Gastroesophageal sphincter (tissue), 4 donors: ENCODE measurements around the gene PIK3IP1. TPM values are rescaled to one million over a fixed set of nuclear protein-coding genes. Genes with fewer than 3 reads are reported as not detected.

Experiments used
- ATAC-seq: fragments of 150-250 bp; one replicate; pipeline ENCODE4 v1.9.1; 2016; ENCODE audit warnings: mild to moderate bottlenecking, moderate library complexity
- H3K27ac ChIP-seq, 4 donors: fragments of 200-600 bp; sonication (generic) in 3 of 4; 1 replicate in 3 of 4; 2 replicates in 1 of 4; pipeline ENCODE4 v1.5.1; 2016 to 2019
- H3K27me3 ChIP-seq: fragments of 200-600 bp; sonication (generic); one replicate; pipeline ENCODE4 v1.5.1; 2019
- H3K36me3 ChIP-seq, 2 donors: fragments of 200-600 bp; sonication (generic); one replicate each; pipeline ENCODE4 v1.5.1; 2019; ENCODE audit warnings: control low read depth in 1 of 2
- H3K4me1 ChIP-seq, 3 donors: fragments of 200-600 bp; sonication (generic); 1 replicate in 2 of 3; 2 replicates in 1 of 3; pipeline ENCODE4 v1.5.1; 2016 to 2019; ENCODE audit warnings: control low read depth in 2 of 3
- H3K4me3 ChIP-seq, 2 donors: fragments of 200-600 bp; sonication (generic); one replicate each; pipeline ENCODE4 v1.5.1; 2019; ENCODE audit warnings: mild to moderate bottlenecking in 1 of 2, moderate library complexity in 1 of 2
- H3K9me3 ChIP-seq, 3 donors: fragments of 200-600 bp; sonication (generic); one replicate each; pipeline ENCODE4 v1.5.1; 2017 to 2019; ENCODE audit warnings: control low read depth in 2 of 3
- CTCF ChIP-seq, 4 experiments: fragments of 200-600 bp in 2 of 4; fragments of 450-650 bp in 2 of 4; sonication (generic) in 1 of 4; IDR thresholded peaks; one replicate each; pipeline ENCODE4 v1.5.1; 2017 to 2019; ENCODE audit warnings: antibody characterized with exemption in 4 of 4, mild to moderate bottlenecking in 2 of 4, moderate library complexity in 2 of 4
- EP300 ChIP-seq: sonication (generic); formaldehyde crosslinking; IDR thresholded peaks from one replicate; pipeline ENCODE4 v1.6.1; 2017; ENCODE audit warnings: antibody characterized with exemption, mild to moderate bottlenecking
- POLR2A ChIP-seq, 2 donors: fragments of 450-650 bp; IDR thresholded peaks; one replicate each; pipeline ENCODE4 v1.6.1; 2017; ENCODE audit warnings: antibody characterized with exemption in 2 of 2, mild to moderate bottlenecking in 2 of 2, moderate library complexity in 1 of 2
- POLR2AphosphoS5 ChIP-seq: sonication (generic); formaldehyde crosslinking; IDR thresholded peaks from one replicate; pipeline ENCODE4 v1.6.1; 2017; ENCODE audit warnings: antibody characterized with exemption
- WGBS, 2 donors: methylation state at CpG; one replicate each; pipeline ENCODE4 v1.1.5; 2018; ENCODE audit warnings: low coverage in 1 of 2; 5-methylcytosine and 5-hydroxymethylcytosine counted together
- total RNA-seq, 4 donors: library from RNA; depleted of rRNA; stranded (reverse); fragments of >200 nt; gene quantifications; one replicate each; pipeline ENCODE4 v1.1.0, GENCODE V29; 2016

PIK3IP1 gene
- total RNA-seq, 4 donors from 2014 or later = 28.8 to 53.7 (median 37.8) TPM

GRCh38 chr22:31295831-31296657 lies 3.8 kb upstream of the PIK3IP1 start:
- peak; percentile 59 for ATAC-seq
- no peak overlapping the region for H3K4me3 ChIP-seq
- H3K36me3 ChIP-seq = no peaks in the 10 kb centered on the region
- no peaks in the 10 kb centered on the region for H3K27me3 ChIP-seq
- no peaks in the 10 kb centered on the region for H3K9me3 ChIP-seq
- TF ChIP-seq POLR2AphosphoS5 (peak; percentile 37), EP300 (no peak)
- H3K4me1 ChIP-seq = peaks cover 5 to 47% (median 24%) of the 10 kb centered on the region in 3 donors
- WGBS, 2 donors = 43 to 46% methylated on average over 5 of the region's 5 CpGs
- H3K27ac ChIP-seq = peak overlapping the region; percentile 62 to 83 (median 74)

GRCh38 chr22:31295360-31295759 lies 3.1 kb upstream of the PIK3IP1 start:
- 78% methylated on average over 3 of the region's 3 CpGs for WGBS, 2 donors
- TF ChIP-seq EP300 = no peak
- Histone ChIP-seq H3K4me1 (peaks cover 5 to 48% (median 24%) of the 10 kb centered on the region in 3 donors), H3K27me3 (no peaks in the 10 kb centered on the region), H3K27ac (peak overlapping the region; percentile 62 to 83 (median 74)), H3K9me3 (no peaks in the 10 kb centered on the region), H3K36me3 (no peaks in the 10 kb centered on the region), H3K4me3 (no peak overlapping the region)
- ATAC-seq = no peak

- TF ChIP-seq POLR2A (IDR thresholded peaks at IDR 0.05) = no peak
- no peak for TF ChIP-seq EP300
- no peak for TF ChIP-seq POLR2AphosphoS5
- TF ChIP-seq CTCF (IDR thresholded peaks at IDR 0.05) = no peak
- Histone ChIP-seq H3K9me3 (no peaks in the 10 kb centered on the region), H3K27me3 (no peaks in the 10 kb centered on the region), H3K4me1 (peaks cover 5 to 77% (median 31%) of the 10 kb centered on the region in 3 donors), H3K27ac (peak overlapping the region; percentile 93 to 99 (median 98)), H3K36me3 (peaks cover 0 to 29% of the 10 kb centered on the region in 2 donors), H3K4me3 (peak overlapping the region; percentile 53 to 86)
- ATAC-seq = no peak
- 0% methylated on average over 4 to 8 of the region's 20 CpGs for WGBS, 2 donors
Observed at GRCh38 chr22:31291481-31292235, 630 bp downstream of the PIK3IP1 start.

GRCh38 chr22:31290494-31291471 lies 1.5 kb downstream of the PIK3IP1 start:
- Histone ChIP-seq H3K36me3 (peaks cover 0 to 38% of the 10 kb centered on the region in 2 donors), H3K27me3 (no peaks in the 10 kb centered on the region), H3K4me3 (peak overlapping the region; percentile 53 to 86), H3K27ac (peak overlapping the region; percentile 93 to 99 (median 98)), H3K9me3 (no peaks in the 10 kb centered on the region), H3K4me1 (peaks cover 2 to 76% (median 24%) of the 10 kb centered on the region in 3 donors)
- 0% methylated on average over 8 to 19 of the region's 95 CpGs for WGBS, 2 donors
- TF ChIP-seq EP300 = no peak
- peak; percentile 96 for TF ChIP-seq POLR2AphosphoS5
- TF ChIP-seq CTCF (IDR thresholded peaks at IDR 0.05) = no peak
- peak; percentile 91 to 96 for TF ChIP-seq POLR2A (IDR thresholded peaks at IDR 0.05)
- peak; percentile 96 for ATAC-seq

- H3K27ac ChIP-seq = peak overlapping the region in 3 of 4 donors; percentile 93 to 99 (median 98)
- H3K4me3 ChIP-seq = peak overlapping the region in 1 of 2 donors; percentile 86
- TF ChIP-seq POLR2A (IDR thresholded peaks at IDR 0.05) (no peak), CTCF (IDR thresholded peaks at IDR 0.05) (no peak), EP300 (no peak), POLR2AphosphoS5 (no peak)
- ATAC-seq = no peak
- H3K36me3 ChIP-seq = peaks cover 0 to 52% of the 10 kb centered on the region in 2 donors
- H3K27me3 ChIP-seq = no peaks in the 10 kb centered on the region
- peaks cover 0 to 81% (median 18%) of the 10 kb centered on the region in 3 donors for H3K4me1 ChIP-seq
- 0% methylated on average over 1 of the region's 13 CpGs; no CpG with 5 or more reads in 1 of the 2 donors for WGBS, 2 donors
- H3K9me3 ChIP-seq = no peaks in the 10 kb centered on the region
Observed at GRCh38 chr22:31289344-31289743, 2.9 kb downstream of the PIK3IP1 start.
